Measurements from ENCODE around the gene KATNA1.

GRCh38 chr6:149651056-149651455 is 2.5 kb upstream of the KATNA1 start:
- TF ChIP-seq CTCF (IDR thresholded peaks at IDR 0.05): no peak
- TF ChIP-seq POLR2A (IDR thresholded peaks at IDR 0.05): no peak

Data from body of pancreas (tissue), 4 donors.